GM12878 (cell line): ENCODE measurements around the gene MTFR2. TPM values are rescaled to one million over a fixed set of nuclear protein-coding genes. Genes with fewer than 3 reads are reported as not detected.

Source experiments
- ATAC-seq: fragments of 200-7000 bp; cut with Tn5 transposase; 3 replicates; pipeline ENCODE4 v1.9.1; 2020; ENCODE audit warnings: mild to moderate bottlenecking, moderate library complexity
- BruUV-seq: library from RNA; stranded (reverse); fragments of 400-500 nt; replicated peaks from 2 replicates; lab custom pipeline; 2021; lab: Mats Ljungman, UMichigan
- CTCF ChIA-PET: fragments of 300-600 bp; sonication (Branson Sonifier 250); formaldehyde crosslinking; extraction: SDS; loops from one replicate; lab custom pipeline; 2021; ENCODE audit warnings: inconsistent platforms; lab: Yijun Ruan, JAX
- POLR2A ChIA-PET: fragments of 350-600 bp; formaldehyde crosslinking; extraction: SDS; loops from one replicate; lab custom pipeline; 2021; ENCODE audit warnings: inconsistent platforms; lab: Charles Lee
- RAD21 ChIA-PET: fragments of 300-600 bp; sonication (Branson Sonifier 250); formaldehyde crosslinking; loops from one replicate; lab custom pipeline; 2023; ENCODE audit warnings: antibody characterized with exemption; ENCODE audit not compliant: unreplicated experiment; lab: Charles Lee
- SMC1A ChIA-PET: fragments of 300-600 bp; sonication (Branson Sonifier 250); formaldehyde crosslinking; loops from one replicate; lab custom pipeline; 2023; ENCODE audit not compliant: unreplicated experiment, uncharacterized antibody; lab: Charles Lee
- DNase-seq: peaks from one replicate; pipeline ENCODE4 v3.0.0-alpha.2; 2011; ENCODE audit warnings: low read depth, low spot score
- FAIRE-seq: peaks from 3 replicates; lab custom pipeline; 2011; peaks lifted over from hg19 to GRCh38; lab: Jason Lieb, UNC
- H2AFZ ChIP-seq: 2 replicates; pipeline ENCODE4 v1.6.0; 2011; ENCODE audit warnings: low read depth, low read length, control low read depth; ENCODE audit not compliant: control insufficient read depth
- H3K27ac ChIP-seq: 2 replicates; pipeline ENCODE4 v1.5.1; 2011; ENCODE audit warnings: control low read depth; ENCODE audit not compliant: control insufficient read depth, insufficient read depth
- H3K27me3 ChIP-seq, 2 experiments: replicated peaks in 1 of 2; 2 replicates each; pipeline versions ENCODE4 v1.6.0 to v1.6.1; 2011; ENCODE audit warnings: low read length in 1 of 2; ENCODE audit not compliant: control insufficient read depth in 2 of 2, insufficient read depth in 2 of 2
- H3K36me3 ChIP-seq, 2 experiments: 2 replicates each; pipeline ENCODE4 v1.5.1; 2011; ENCODE audit warnings: low read length in 1 of 2; ENCODE audit not compliant: control insufficient read depth in 2 of 2, insufficient read depth in 2 of 2
- H3K4me1 ChIP-seq: 2 replicates; pipeline ENCODE4 v1.6.1; 2011; ENCODE audit warnings: mild to moderate bottlenecking, low read length, moderate library complexity, mixed read lengths; ENCODE audit not compliant: control insufficient read depth, insufficient read depth
- H3K4me2 ChIP-seq: 2 replicates; pipeline ENCODE4 v1.6.0; 2011; ENCODE audit warnings: control low read depth; ENCODE audit not compliant: control insufficient read depth, insufficient read depth
- H3K4me3 ChIP-seq: fragments of 200-600 bp; sonication (generic); 2 replicates; pipeline ENCODE4 v1.5.1; 2016
- H3K79me2 ChIP-seq: 2 replicates; pipeline ENCODE4 v1.6.0; 2011; ENCODE audit warnings: low read length; ENCODE audit not compliant: control insufficient read depth, insufficient read depth
- H3K9ac ChIP-seq: 2 replicates; pipeline ENCODE4 v1.8.0; 2011; ENCODE audit warnings: low read length, control low read depth, mixed read lengths; ENCODE audit not compliant: control insufficient read depth, insufficient read depth
- H3K9me3 ChIP-seq: replicated peaks from 3 replicates; pipeline ENCODE4 v1.5.1; 2011; ENCODE audit warnings: mild to moderate bottlenecking, low read length; ENCODE audit not compliant: control insufficient read depth, insufficient read depth
- H4K20me1 ChIP-seq: 2 replicates; pipeline ENCODE4 v1.6.0; 2011; ENCODE audit not compliant: control insufficient read depth, insufficient read depth
- BHLHE40 ChIP-seq, 2 experiments: fragments of 450-650 bp in 1 of 2; IDR thresholded peaks; 2 replicates each; pipeline ENCODE4 v1.6.1; 2011 to 2017; ENCODE audit warnings: low read depth in 2 of 2, borderline replicate concordance in 1 of 2, improper control_type of control experiment in 1 of 2, low read length in 1 of 2, mild to moderate bottlenecking in 1 of 2
- BMI1 ChIP-seq: fragments of 450-650 bp; IDR thresholded peaks from 2 replicates; pipeline ENCODE4 v1.6.1; 2016; ENCODE audit warnings: mild to moderate bottlenecking, moderate library complexity, borderline replicate concordance
- CBX5 ChIP-seq: sonication (generic); IDR thresholded peaks from 2 replicates; pipeline ENCODE4 v1.6.1; 2016; ENCODE audit warnings: low read depth, moderate library complexity, mild to moderate bottlenecking, inconsistent platforms
- CHD1 ChIP-seq: IDR thresholded peaks from 2 replicates; pipeline ENCODE4 v1.6.1; 2012; ENCODE audit warnings: low read depth, low read length, improper control_type of control experiment
- CHD2 ChIP-seq: IDR thresholded peaks from 2 replicates; pipeline ENCODE4 v1.6.1; 2011; ENCODE audit warnings: low read depth, low read length, improper control_type of control experiment, borderline replicate concordance
- CHD4 ChIP-seq: fragments of 200-600 bp; sonication (generic); IDR thresholded peaks from 2 replicates; pipeline ENCODE4 v1.6.1; 2016; ENCODE audit warnings: mild to moderate bottlenecking
- IRF4 ChIP-seq: IDR thresholded peaks from 2 replicates; pipeline ENCODE4 v1.6.1; 2011; ENCODE audit warnings: low read depth, low read length
- KAT2A ChIP-seq: conservative IDR thresholded peaks from 2 replicates; pipeline ENCODE4 v1.6.1; 2011; ENCODE audit warnings: low read depth, low read length; ENCODE audit not compliant: control insufficient read depth
- KLF5 ChIP-seq: fragments of 450-650 bp; IDR thresholded peaks from 2 replicates; pipeline ENCODE4 v1.6.1; 2014; ENCODE audit warnings: mild to moderate bottlenecking; ENCODE audit not compliant: partially characterized antibody
- MTA2 ChIP-seq: fragments of 450-650 bp; IDR thresholded peaks from 2 replicates; pipeline ENCODE4 v1.6.1; 2016; ENCODE audit warnings: low read depth, mild to moderate bottlenecking, moderate library complexity
- NFIC ChIP-seq: IDR thresholded peaks from 2 replicates; pipeline ENCODE4 v1.6.1; 2012; ENCODE audit warnings: low read depth, mild to moderate bottlenecking, inconsistent platforms, low read length, moderate library complexity
- NR2C2 ChIP-seq: IDR thresholded peaks from 2 replicates; pipeline ENCODE4 v1.6.1; 2011; ENCODE audit warnings: borderline replicate concordance, low read depth; ENCODE audit not compliant: control insufficient read depth, insufficient read length
- POU2F2 ChIP-seq: IDR thresholded peaks from 3 replicates; pipeline ENCODE4 v1.6.1; 2011; ENCODE audit warnings: low read depth, mild to moderate bottlenecking, low read length, borderline replicate concordance
- RAD51 ChIP-seq: fragments of 450-650 bp; IDR thresholded peaks from 2 replicates; pipeline ENCODE4 v1.6.1; 2016; ENCODE audit warnings: moderate library complexity, mild to moderate bottlenecking, inconsistent platforms
- RB1 ChIP-seq: fragments of 450-650 bp; formaldehyde crosslinking; IDR thresholded peaks from 2 replicates; pipeline ENCODE4 v1.6.1; 2017; ENCODE audit warnings: mild to moderate bottlenecking, borderline replicate concordance
- SMAD5 ChIP-seq: IDR thresholded peaks from 2 replicates; pipeline ENCODE4 v1.6.1; 2016; ENCODE audit warnings: antibody characterized with exemption, low read depth
- SP1 ChIP-seq: IDR thresholded peaks from one replicate; pipeline ENCODE4 v1.6.1; 2011; ENCODE audit warnings: low read depth, low read length
- WRNIP1 ChIP-seq: IDR thresholded peaks from 2 replicates; pipeline ENCODE4 v1.6.1; 2011; ENCODE audit warnings: low read depth, low read length, improper control_type of control experiment, borderline replicate concordance
- ZNF207 ChIP-seq: fragments of 450-650 bp; IDR thresholded peaks from 2 replicates; pipeline ENCODE4 v1.6.1; 2014; ENCODE audit warnings: antibody characterized with exemption, mild to moderate bottlenecking, borderline replicate concordance
- ZNF622 ChIP-seq: fragments of 450-650 bp; IDR thresholded peaks from 2 replicates; pipeline ENCODE4 v1.6.1; 2017; ENCODE audit warnings: mild to moderate bottlenecking, inconsistent platforms
- WGBS: methylation state at CpG from one replicate; pipeline ENCODE4 v1.1.6; 2016; ENCODE audit warnings: low lambda C conversion rate; ENCODE audit not compliant: insufficient replicate concordance, insufficient coverage; ENCODE audit errors: missing lambda C conversion rate; 5-methylcytosine and 5-hydroxymethylcytosine counted together
- in situ Hi-C: fragments of 300-500 bp; cut with MboI; formaldehyde crosslinking; loops from 9 replicates; pipeline ENCODE4 v1.14.3; 2018; ENCODE audit warnings: mixed read lengths
- intact Hi-C: fragments of 100-400 bp; cut with micrococcal nuclease; formaldehyde crosslinking; loops from one replicate; pipeline ENCODE4 v1.14.2; 2022; ENCODE audit not compliant: unreplicated experiment
- polyA plus RNA-seq, 11 experiments: library from polyadenylated mRNA; depleted of rRNA in 4 of 11; unstranded in 6 of 11; stranded (reverse) in 5 of 11; fragments of >200 nt; fragmentation: Nextera tagmentation in 4 of 11; fragmentation: Illumina TruSeq in 1 of 11; extraction: Ambion mirVana in 4 of 11; extraction: Trizol in 1 of 11; gene quantifications; 1 replicate in 1 of 11; 2 replicates in 10 of 11; pipeline versions ENCODE4 v1.2.1 to v1.2.3, GENCODE V29; 2011 to 2016; ENCODE audit warnings: inconsistent platforms in 2 of 11, missing spikeins in 2 of 11, low read depth in 1 of 11
- total RNA-seq, 4 experiments: library from RNA; depleted of rRNA in 3 of 4; stranded (reverse); fragments of >200 nt in 3 of 4; fragmentation: Illumina TruSeq in 1 of 4; extraction: Trizol in 1 of 4; gene quantifications; 2 replicates each; pipeline versions ENCODE4 v1.2.1 to v1.2.3, GENCODE V29; 2013 to 2021
- TF ChIP-seq, protein P1 (sequence below): fragments of 450-650 bp; conservative IDR thresholded peaks from 2 replicates; pipeline ENCODE4 v1.6.1; 2017; ENCODE audit warnings: mild to moderate bottlenecking, moderate library complexity
- TF ChIP-seq, protein P2 (sequence below): fragments of 450-650 bp; IDR thresholded peaks from 2 replicates; pipeline ENCODE4 v1.6.1; 2017; ENCODE audit warnings: low read depth, mild to moderate bottlenecking, moderate library complexity

Gene MTFR2
- total and polyA plus RNA-seq, 10 of the 15 experiments (the other 5 are each of a cell fraction or from before 2014, with no cell fraction given), result 7.3 to 33.5 (median 25.3) TPM

DNA sequence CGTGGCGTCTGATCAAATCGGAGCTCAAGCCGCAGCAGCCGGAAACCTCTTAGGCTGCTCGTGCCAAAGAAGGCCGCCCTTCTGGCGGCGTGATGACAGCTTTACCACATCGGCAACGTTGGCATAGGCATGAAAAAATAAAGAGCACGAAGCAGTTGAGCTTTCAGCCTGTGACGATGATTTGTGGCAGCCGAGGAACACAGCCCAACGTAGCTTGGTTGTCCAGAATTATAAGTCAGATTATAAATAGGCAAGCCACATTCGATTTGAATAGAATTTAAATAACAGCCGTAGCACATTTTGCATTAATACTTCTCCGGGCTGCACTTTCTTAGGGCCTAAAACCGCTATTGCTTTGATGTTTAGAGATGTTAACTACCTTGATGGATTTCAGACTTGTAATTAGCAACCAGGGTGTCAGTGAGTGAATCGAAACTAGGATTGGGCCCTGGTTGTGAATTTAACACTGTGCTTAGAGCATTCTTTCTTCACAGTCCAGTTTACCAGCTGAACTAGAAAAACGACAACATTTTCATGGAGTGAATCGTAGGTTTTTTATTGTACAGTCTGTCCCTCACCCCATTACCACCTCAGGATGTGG, 40.4 kb upstream of the MTFR2 start:
- peaks cover 10% of the 10 kb centered on the region; the same call in 1 of the 2 replicates for H3K4me1 ChIP-seq
- CTCF ChIA-PET, result interaction anchor here (0.9 to 2.5 kb wide), 4 partner anchors 27 to 501 kb away, joined by 3 to 9 read pairs (median 5); partner anchors contain the start of gene MAP3K5
- BruUV-seq, result TSS peak; percentile 99
- H3K9me3 ChIP-seq, result no peaks in the 10 kb centered on the region
- H3K36me3 ChIP-seq, result no peaks in the 10 kb centered on the region
- 1% methylated on average over 22 of the region's 22 CpGs for WGBS
- H4K20me1 ChIP-seq, result peaks cover 12% of the 10 kb centered on the region; the same call in 1 of the 2 replicates
- peak overlapping the region; percentile 98 for H3K9ac ChIP-seq
- no peak for FAIRE-seq
- H3K27me3 ChIP-seq, result no peaks in the 10 kb centered on the region; a peak in 1 of 4 replicates
- intact Hi-C loops, result no loop called here
- peak overlapping the region; percentile 72 for H3K4me3 ChIP-seq
- SMC1A ChIA-PET, result interaction anchor here (0.8 to 1.8 kb wide), 9 partner anchors 9 to 1203 kb away, joined by 3 to 7 read pairs (median 3); partner anchors contain the start of gene MTFR2
- peak overlapping the region; percentile 88 for H2AFZ ChIP-seq
- H3K79me2 ChIP-seq, result peaks cover 43% of the 10 kb centered on the region
- RAD21 ChIA-PET, result interaction anchor here (0.9 to 2.0 kb wide), 6 partner anchors 9 to 502 kb away, joined by 3 to 8 read pairs (median 5); partner anchors contain the start of gene MAP3K5
- peak overlapping the region; percentile 100 for H3K27ac ChIP-seq
- POLR2A ChIA-PET, result interaction anchor here (0.6 to 5.1 kb wide), 7 partner anchors 8 to 1243 kb away, joined by 3 to 59 read pairs (median 3); partner anchors contain the start of genes MAP3K5 and MTFR2
- peak; percentile 48 for ATAC-seq
- peak; percentile 44 for DNase-seq
- in situ Hi-C loops, result loop anchor here (25.0 kb wide), 1 partner anchor 1278 kb away; no protein-coding TSS in a partner anchor
- H3K4me2 ChIP-seq, result peak overlapping the region; percentile 90
- no peak for TF ChIP-seq NR2C2
- TF ChIP-seq KAT2A, result no peak
- TF ChIP-seq BHLHE40 (IDR thresholded peaks at IDR 0.05; ENCODE audit: borderline replicate concordance in 1 of 2, low read depth in 2 of 2, low read length in 1 of 2), result peak; percentile 88 to 92
- no peak for TF ChIP-seq CHD2
- TF ChIP-seq POU2F2, result peak; percentile 12; the same call in 1 of the 3 replicates
- no peak for TF ChIP-seq CHD1
- TF ChIP-seq BMI1, result no peak
- no peak for TF ChIP-seq RB1
- no peak for TF ChIP-seq RAD51
- peak; percentile 14; the same call in 1 of the 2 replicates for TF ChIP-seq NFIC
- 0 out of 2 replicates have a peak, but pooled peaks have one; percentile 59 for TF ChIP-seq ZNF207
- TF ChIP-seq WRNIP1, result no peak
- TF ChIP-seq ZNF622, result no peak
- TF ChIP-seq KLF5, result no peak
- TF ChIP-seq MTA2, result peak; percentile 68
- no peak for TF ChIP-seq SMAD5
- TF ChIP-seq CHD4, result no peak
- TF ChIP-seq IRF4, result peak; percentile 44; the same call in 1 of the 2 replicates
- TF ChIP-seq, protein P1, sequence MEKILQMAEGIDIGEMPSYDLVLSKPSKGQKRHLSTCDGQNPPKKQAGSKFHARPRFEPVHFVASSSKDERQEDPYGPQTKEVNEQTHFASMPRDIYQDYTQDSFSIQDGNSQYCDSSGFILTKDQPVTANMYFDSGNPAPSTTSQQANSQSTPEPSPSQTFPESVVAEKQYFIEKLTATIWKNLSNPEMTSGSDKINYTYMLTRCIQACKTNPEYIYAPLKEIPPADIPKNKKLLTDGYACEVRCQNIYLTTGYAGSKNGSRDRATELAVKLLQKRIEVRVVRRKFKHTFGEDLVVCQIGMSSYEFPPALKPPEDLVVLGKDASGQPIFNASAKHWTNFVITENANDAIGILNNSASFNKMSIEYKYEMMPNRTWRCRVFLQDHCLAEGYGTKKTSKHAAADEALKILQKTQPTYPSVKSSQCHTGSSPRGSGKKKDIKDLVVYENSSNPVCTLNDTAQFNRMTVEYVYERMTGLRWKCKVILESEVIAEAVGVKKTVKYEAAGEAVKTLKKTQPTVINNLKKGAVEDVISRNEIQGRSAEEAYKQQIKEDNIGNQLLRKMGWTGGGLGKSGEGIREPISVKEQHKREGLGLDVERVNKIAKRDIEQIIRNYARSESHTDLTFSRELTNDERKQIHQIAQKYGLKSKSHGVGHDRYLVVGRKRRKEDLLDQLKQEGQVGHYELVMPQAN, result 0 out of 2 replicates have a peak, but pooled peaks have one; percentile 59
- TF ChIP-seq SP1, result no peak
- TF ChIP-seq, protein P2, sequence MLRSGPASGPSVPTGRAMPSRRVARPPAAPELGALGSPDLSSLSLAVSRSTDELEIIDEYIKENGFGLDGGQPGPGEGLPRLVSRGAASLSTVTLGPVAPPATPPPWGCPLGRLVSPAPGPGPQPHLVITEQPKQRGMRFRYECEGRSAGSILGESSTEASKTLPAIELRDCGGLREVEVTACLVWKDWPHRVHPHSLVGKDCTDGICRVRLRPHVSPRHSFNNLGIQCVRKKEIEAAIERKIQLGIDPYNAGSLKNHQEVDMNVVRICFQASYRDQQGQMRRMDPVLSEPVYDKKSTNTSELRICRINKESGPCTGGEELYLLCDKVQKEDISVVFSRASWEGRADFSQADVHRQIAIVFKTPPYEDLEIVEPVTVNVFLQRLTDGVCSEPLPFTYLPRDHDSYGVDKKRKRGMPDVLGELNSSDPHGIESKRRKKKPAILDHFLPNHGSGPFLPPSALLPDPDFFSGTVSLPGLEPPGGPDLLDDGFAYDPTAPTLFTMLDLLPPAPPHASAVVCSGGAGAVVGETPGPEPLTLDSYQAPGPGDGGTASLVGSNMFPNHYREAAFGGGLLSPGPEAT, result peak; percentile 21; the same call in 1 of the 2 replicates
- TF ChIP-seq CBX5, result no peak
